H1 (cell line): ENCODE results near the gene DYRK1B. TPM values are rescaled to one million over a fixed set of nuclear protein-coding genes. Genes with fewer than 3 reads are reported as not detected.

Experiments used
- EP300 ChIP-seq, 2 experiments: IDR thresholded peaks; 1 replicate in 1 of 2; 2 replicates in 1 of 2; pipeline ENCODE4 v1.6.1; 2011 to 2012; ENCODE audit warnings: low read depth in 2 of 2, low read length in 2 of 2, mild to moderate bottlenecking in 2 of 2, borderline replicate concordance in 1 of 2, inconsistent platforms in 1 of 2, moderate library complexity in 1 of 2
- EZH2 ChIP-seq: fragments of 200-600 bp; sonication (generic); IDR thresholded peaks from 2 replicates; pipeline ENCODE4 v1.7.1; 2012; ENCODE audit warnings: low read depth, mild to moderate bottlenecking, moderate library complexity, low read length, inconsistent platforms; ENCODE audit not compliant: severe bottlenecking
- KDM4A ChIP-seq: IDR thresholded peaks from one replicate; pipeline ENCODE4 v1.7.1; 2012; ENCODE audit warnings: low read depth, mild to moderate bottlenecking, moderate library complexity, low read length, inconsistent platforms; ENCODE audit not compliant: severe bottlenecking
- POLR2A ChIP-seq, 2 experiments: IDR thresholded peaks; 1 replicate in 1 of 2; 2 replicates in 1 of 2; pipeline ENCODE4 v1.6.1; 2011; ENCODE audit warnings: low read depth in 2 of 2, low read length in 2 of 2, mild to moderate bottlenecking in 2 of 2; ENCODE audit errors: control extremely low read depth in 1 of 2
- POLR2AphosphoS5 ChIP-seq: IDR thresholded peaks from 2 replicates; pipeline ENCODE4 v1.6.1; 2011; ENCODE audit warnings: low read depth, low read length
- RBBP5 ChIP-seq: IDR thresholded peaks from 2 replicates; pipeline ENCODE4 v1.7.1; 2012; ENCODE audit warnings: low read depth, mild to moderate bottlenecking, inconsistent platforms, low read length, moderate library complexity, borderline replicate concordance
- SP4 ChIP-seq: IDR thresholded peaks from 2 replicates; pipeline ENCODE4 v1.6.1; 2012; ENCODE audit warnings: low read length, inconsistent platforms
- polyA plus RNA-seq, 7 experiments: library from polyadenylated mRNA; depleted of rRNA in 3 of 7; stranded (reverse) in 5 of 7; unstranded in 2 of 7; fragments of >200 nt in 5 of 7; fragments of 200-250 nt in 2 of 7; gene quantifications; 1 replicate in 5 of 7; 2 replicates in 1 of 7; 4 replicates in 1 of 7; pipeline versions ENCODE4 v1.2.1 to v1.2.3, GENCODE V29; 2011 to 2013; ENCODE audit warnings: missing spikeins in 2 of 7, mixed read lengths in 2 of 7
- total RNA-seq: library from RNA; stranded (reverse); fragmentation: NEBNext Ultra II Directional; extraction: Animal tissue kit (Norgen Biotek cat#: 25700); gene quantifications from 2 replicates; pipeline ENCODE4 v1.2.1, GENCODE V29; 2021
- TF ChIP-seq, protein P1 (sequence below): fragments of 300-600 bp; sonication (generic); IDR thresholded peaks from 2 replicates; pipeline ENCODE4 v1.7.1; 2012; ENCODE audit warnings: low read length, moderate library complexity, mild to moderate bottlenecking, inconsistent platforms; ENCODE audit not compliant: insufficient replicate concordance
- TF ChIP-seq, protein P2 (sequence below): IDR thresholded peaks from 2 replicates; pipeline ENCODE4 v1.6.1; 2012; ENCODE audit warnings: low read length, inconsistent platforms

The DYRK1B gene
- total and polyA plus RNA-seq, 2 of the 8 experiments (the other 6 are each of a cell fraction or from before 2014, with no cell fraction given), result 6.9 to 14.8 TPM

DNA sequence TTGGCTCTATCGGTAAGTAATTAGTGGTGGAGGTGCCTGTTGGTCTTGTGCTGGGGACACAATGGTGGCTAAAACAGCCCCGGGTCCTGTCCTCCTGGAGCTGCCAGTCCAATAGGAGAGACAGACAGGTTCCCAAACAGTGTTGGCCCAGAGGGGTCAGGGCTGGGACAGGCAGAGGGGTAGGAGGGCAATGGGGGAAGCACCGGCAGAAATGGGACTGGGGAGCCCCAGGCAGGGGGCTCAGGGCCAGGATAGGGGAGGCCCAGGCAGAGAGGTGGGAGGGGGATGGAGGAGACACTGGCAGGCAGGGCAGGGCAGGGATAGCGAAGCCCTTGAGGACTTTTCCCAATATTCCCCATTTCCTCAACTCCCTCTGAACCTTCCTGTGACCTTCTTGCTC, 14.4 kb upstream of the DYRK1B start (continued):
- TF ChIP-seq, protein P1, sequence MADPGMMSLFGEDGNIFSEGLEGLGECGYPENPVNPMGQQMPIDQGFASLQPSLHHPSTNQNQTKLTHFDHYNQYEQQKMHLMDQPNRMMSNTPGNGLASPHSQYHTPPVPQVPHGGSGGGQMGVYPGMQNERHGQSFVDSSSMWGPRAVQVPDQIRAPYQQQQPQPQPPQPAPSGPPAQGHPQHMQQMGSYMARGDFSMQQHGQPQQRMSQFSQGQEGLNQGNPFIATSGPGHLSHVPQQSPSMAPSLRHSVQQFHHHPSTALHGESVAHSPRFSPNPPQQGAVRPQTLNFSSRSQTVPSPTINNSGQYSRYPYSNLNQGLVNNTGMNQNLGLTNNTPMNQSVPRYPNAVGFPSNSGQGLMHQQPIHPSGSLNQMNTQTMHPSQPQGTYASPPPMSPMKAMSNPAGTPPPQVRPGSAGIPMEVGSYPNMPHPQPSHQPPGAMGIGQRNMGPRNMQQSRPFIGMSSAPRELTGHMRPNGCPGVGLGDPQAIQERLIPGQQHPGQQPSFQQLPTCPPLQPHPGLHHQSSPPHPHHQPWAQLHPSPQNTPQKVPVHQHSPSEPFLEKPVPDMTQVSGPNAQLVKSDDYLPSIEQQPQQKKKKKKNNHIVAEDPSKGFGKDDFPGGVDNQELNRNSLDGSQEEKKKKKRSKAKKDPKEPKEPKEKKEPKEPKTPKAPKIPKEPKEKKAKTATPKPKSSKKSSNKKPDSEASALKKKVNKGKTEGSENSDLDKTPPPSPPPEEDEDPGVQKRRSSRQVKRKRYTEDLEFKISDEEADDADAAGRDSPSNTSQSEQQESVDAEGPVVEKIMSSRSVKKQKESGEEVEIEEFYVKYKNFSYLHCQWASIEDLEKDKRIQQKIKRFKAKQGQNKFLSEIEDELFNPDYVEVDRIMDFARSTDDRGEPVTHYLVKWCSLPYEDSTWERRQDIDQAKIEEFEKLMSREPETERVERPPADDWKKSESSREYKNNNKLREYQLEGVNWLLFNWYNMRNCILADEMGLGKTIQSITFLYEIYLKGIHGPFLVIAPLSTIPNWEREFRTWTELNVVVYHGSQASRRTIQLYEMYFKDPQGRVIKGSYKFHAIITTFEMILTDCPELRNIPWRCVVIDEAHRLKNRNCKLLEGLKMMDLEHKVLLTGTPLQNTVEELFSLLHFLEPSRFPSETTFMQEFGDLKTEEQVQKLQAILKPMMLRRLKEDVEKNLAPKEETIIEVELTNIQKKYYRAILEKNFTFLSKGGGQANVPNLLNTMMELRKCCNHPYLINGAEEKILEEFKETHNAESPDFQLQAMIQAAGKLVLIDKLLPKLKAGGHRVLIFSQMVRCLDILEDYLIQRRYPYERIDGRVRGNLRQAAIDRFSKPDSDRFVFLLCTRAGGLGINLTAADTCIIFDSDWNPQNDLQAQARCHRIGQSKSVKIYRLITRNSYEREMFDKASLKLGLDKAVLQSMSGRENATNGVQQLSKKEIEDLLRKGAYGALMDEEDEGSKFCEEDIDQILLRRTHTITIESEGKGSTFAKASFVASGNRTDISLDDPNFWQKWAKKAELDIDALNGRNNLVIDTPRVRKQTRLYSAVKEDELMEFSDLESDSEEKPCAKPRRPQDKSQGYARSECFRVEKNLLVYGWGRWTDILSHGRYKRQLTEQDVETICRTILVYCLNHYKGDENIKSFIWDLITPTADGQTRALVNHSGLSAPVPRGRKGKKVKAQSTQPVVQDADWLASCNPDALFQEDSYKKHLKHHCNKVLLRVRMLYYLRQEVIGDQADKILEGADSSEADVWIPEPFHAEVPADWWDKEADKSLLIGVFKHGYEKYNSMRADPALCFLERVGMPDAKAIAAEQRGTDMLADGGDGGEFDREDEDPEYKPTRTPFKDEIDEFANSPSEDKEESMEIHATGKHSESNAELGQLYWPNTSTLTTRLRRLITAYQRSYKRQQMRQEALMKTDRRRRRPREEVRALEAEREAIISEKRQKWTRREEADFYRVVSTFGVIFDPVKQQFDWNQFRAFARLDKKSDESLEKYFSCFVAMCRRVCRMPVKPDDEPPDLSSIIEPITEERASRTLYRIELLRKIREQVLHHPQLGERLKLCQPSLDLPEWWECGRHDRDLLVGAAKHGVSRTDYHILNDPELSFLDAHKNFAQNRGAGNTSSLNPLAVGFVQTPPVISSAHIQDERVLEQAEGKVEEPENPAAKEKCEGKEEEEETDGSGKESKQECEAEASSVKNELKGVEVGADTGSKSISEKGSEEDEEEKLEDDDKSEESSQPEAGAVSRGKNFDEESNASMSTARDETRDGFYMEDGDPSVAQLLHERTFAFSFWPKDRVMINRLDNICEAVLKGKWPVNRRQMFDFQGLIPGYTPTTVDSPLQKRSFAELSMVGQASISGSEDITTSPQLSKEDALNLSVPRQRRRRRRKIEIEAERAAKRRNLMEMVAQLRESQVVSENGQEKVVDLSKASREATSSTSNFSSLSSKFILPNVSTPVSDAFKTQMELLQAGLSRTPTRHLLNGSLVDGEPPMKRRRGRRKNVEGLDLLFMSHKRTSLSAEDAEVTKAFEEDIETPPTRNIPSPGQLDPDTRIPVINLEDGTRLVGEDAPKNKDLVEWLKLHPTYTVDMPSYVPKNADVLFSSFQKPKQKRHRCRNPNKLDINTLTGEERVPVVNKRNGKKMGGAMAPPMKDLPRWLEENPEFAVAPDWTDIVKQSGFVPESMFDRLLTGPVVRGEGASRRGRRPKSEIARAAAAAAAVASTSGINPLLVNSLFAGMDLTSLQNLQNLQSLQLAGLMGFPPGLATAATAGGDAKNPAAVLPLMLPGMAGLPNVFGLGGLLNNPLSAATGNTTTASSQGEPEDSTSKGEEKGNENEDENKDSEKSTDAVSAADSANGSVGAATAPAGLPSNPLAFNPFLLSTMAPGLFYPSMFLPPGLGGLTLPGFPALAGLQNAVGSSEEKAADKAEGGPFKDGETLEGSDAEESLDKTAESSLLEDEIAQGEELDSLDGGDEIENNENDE, result no peak
- TF ChIP-seq, protein P2, sequence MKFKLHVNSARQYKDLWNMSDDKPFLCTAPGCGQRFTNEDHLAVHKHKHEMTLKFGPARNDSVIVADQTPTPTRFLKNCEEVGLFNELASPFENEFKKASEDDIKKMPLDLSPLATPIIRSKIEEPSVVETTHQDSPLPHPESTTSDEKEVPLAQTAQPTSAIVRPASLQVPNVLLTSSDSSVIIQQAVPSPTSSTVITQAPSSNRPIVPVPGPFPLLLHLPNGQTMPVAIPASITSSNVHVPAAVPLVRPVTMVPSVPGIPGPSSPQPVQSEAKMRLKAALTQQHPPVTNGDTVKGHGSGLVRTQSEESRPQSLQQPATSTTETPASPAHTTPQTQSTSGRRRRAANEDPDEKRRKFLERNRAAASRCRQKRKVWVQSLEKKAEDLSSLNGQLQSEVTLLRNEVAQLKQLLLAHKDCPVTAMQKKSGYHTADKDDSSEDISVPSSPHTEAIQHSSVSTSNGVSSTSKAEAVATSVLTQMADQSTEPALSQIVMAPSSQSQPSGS, result no peak
- TF ChIP-seq EZH2 (no peak), POLR2AphosphoS5 (no peak), EP300 (IDR thresholded peaks at IDR 0.05; ENCODE audit: borderline replicate concordance in 1 of 2, low read depth in 2 of 2, low read length in 2 of 2) (no peak), KDM4A (no peak), SP4 (no peak), POLR2A (IDR thresholded peaks at IDR 0.05; ENCODE audit: control extremely low read depth in 1 of 2, low read depth in 2 of 2, low read length in 2 of 2) (no peak), RBBP5 (no peak)
